GM12892 (cell line): ENCODE measurements around the gene OR4M1.
"Not testable (repeated sequence)": the region's sequence is repeated elsewhere in the genome, so short reads cannot be mapped to it uniquely, and the experiment has no call there.

ENCODE experiments used
- POLR2A ChIP-seq: IDR thresholded peaks from 2 replicates; pipeline ENCODE4 v1.6.1; 2011; ENCODE audit warnings: low read depth, low read length, control low read depth
- POLR2AphosphoS5 ChIP-seq: IDR thresholded peaks from 2 replicates; pipeline ENCODE4 v1.6.1; 2011; ENCODE audit warnings: low read depth, low read length, control low read depth
- TAF1 ChIP-seq: IDR thresholded peaks from 2 replicates; pipeline ENCODE4 v1.6.1; 2011; ENCODE audit warnings: low read depth, mild to moderate bottlenecking, control low read depth, low read length, borderline replicate concordance

GRCh38 chr14:19771491-19771890 is 1.8 kb upstream of the OR4M1 start:
- not testable (repeated sequence) for TF ChIP-seq POLR2A, TAF1, POLR2AphosphoS5
